ENCODE results near the gene RAMP3.
"Not testable (repeated sequence)": the region's sequence is repeated elsewhere in the genome, so short reads cannot be mapped to it uniquely, and the experiment has no call there.

Gene RAMP3

GRCh38 chr7:45198986-45199385, 41.4 kb downstream of the RAMP3 start:
- DNase-seq, result no peak

GRCh38 chr7:45199506-45199905, 41.9 kb downstream of the RAMP3 start:
- DNase-seq, result no peak

GRCh38 chr7:45202625-45203024, 45.0 kb downstream of the RAMP3 start:
- no peak for DNase-seq

- DNase-seq, result no peak
These were observed 45.4 kb downstream of the RAMP3 start for GRCh38 chr7:45203036-45203435.

GRCh38 chr7:45203459-45203858, 45.9 kb downstream of the RAMP3 start:
- no peak for DNase-seq

- peak in 1 of 5 experiments; percentile 29 for DNase-seq
These were observed 46.4 kb downstream of the RAMP3 start for GRCh38 chr7:45203936-45204445.

GRCh38 chr7:45206266-45206665, 48.7 kb downstream of the RAMP3 start:
- DNase-seq, result not testable (repeated sequence)

- not testable (repeated sequence) for DNase-seq
These were observed 52.3 kb downstream of the RAMP3 start for GRCh38 chr7:45209909-45210308.

GRCh38 chr7:45211066-45211465, 53.5 kb downstream of the RAMP3 start:
- no peak for DNase-seq

- DNase-seq, result no peak
These were observed 54.4 kb downstream of the RAMP3 start for GRCh38 chr7:45211958-45212357.

- DNase-seq, result no peak
These were observed 55.0 kb downstream of the RAMP3 start for GRCh38 chr7:45212606-45213005.

GRCh38 chr7:45215601-45216062, 58.0 kb downstream of the RAMP3 start:
- no peak for DNase-seq

- DNase-seq, result no peak
These were observed 58.6 kb downstream of the RAMP3 start for GRCh38 chr7:45216181-45216580.

- no peak for DNase-seq
These were observed 59.1 kb downstream of the RAMP3 start for GRCh38 chr7:45216622-45217165.

GRCh38 chr7:45217358-45217757, 59.8 kb downstream of the RAMP3 start:
- DNase-seq, result no peak

- no peak for DNase-seq
These were observed 61.5 kb downstream of the RAMP3 start for GRCh38 chr7:45219130-45219529.

GRCh38 chr7:45219801-45220435, 62.3 kb downstream of the RAMP3 start:
- no peak for DNase-seq

- no peak for DNase-seq
These were observed 63.4 kb downstream of the RAMP3 start for GRCh38 chr7:45220846-45221618.

- no peak for DNase-seq
These were observed 64.5 kb downstream of the RAMP3 start for GRCh38 chr7:45221896-45222604.

GRCh38 chr7:45223078-45223477, 65.5 kb downstream of the RAMP3 start:
- DNase-seq, result no peak

- no peak for DNase-seq
These were observed 66.4 kb downstream of the RAMP3 start for GRCh38 chr7:45223728-45224630.

- peak in 1 of 5 experiments; percentile 5 for DNase-seq
These were observed 67.2 kb downstream of the RAMP3 start for GRCh38 chr7:45224832-45225231.

Data from T-helper 2 cell (primary cell).